H9 (cell line): Measurements from ENCODE around the gene NFASC. TPM values are rescaled to one million over a fixed set of nuclear protein-coding genes. Genes with fewer than 3 reads are reported as not detected.

Experiments used
- DNase-seq: peaks from one replicate; pipeline ENCODE4 v3.0.0-alpha.2; 2017
- H2AFZ ChIP-seq: one replicate; pipeline ENCODE4 v1.6.1; 2013; ENCODE audit warnings: mild to moderate bottlenecking, low read length, control low read depth, moderate library complexity
- H2AK5ac ChIP-seq: 2 replicates; pipeline ENCODE4 v1.6.1; 2013; ENCODE audit warnings: low read length, control low read depth, mixed read lengths; ENCODE audit not compliant: insufficient read length
- H2BK120ac ChIP-seq: one replicate; pipeline ENCODE4 v1.6.1; 2013; ENCODE audit warnings: low read depth, mild to moderate bottlenecking, low read length, control low read depth, inconsistent platforms; ENCODE audit not compliant: poor library complexity, severe bottlenecking
- H2BK12ac ChIP-seq: 2 replicates; pipeline ENCODE4 v1.6.1; 2013; ENCODE audit warnings: low read length, control low read depth, mixed read lengths, low read depth; ENCODE audit not compliant: insufficient read length
- H2BK15ac ChIP-seq: 2 replicates; pipeline ENCODE4 v1.6.1; 2013; ENCODE audit warnings: low read depth, low read length, control low read depth
- H2BK20ac ChIP-seq: one replicate; pipeline ENCODE4 v1.6.1; 2013; ENCODE audit warnings: low read depth, mild to moderate bottlenecking, low read length, control low read depth, inconsistent platforms; ENCODE audit not compliant: poor library complexity, severe bottlenecking
- H2BK5ac ChIP-seq: 2 replicates; pipeline ENCODE4 v1.6.1; 2013; ENCODE audit warnings: low read length, control low read depth, mixed read lengths; ENCODE audit not compliant: insufficient read length
- H3K14ac ChIP-seq: 2 replicates; pipeline ENCODE4 v1.6.1; 2013; ENCODE audit warnings: low read length, control low read depth; ENCODE audit not compliant: insufficient read depth
- H3K18ac ChIP-seq: 2 replicates; pipeline ENCODE4 v1.6.1; 2013; ENCODE audit warnings: low read depth, mild to moderate bottlenecking, mixed read lengths, low read length, control low read depth; ENCODE audit not compliant: insufficient read length
- H3K23ac ChIP-seq: 2 replicates; pipeline ENCODE4 v1.6.1; 2013; ENCODE audit warnings: low read length, control low read depth, mixed read lengths, low read depth; ENCODE audit not compliant: insufficient read length
- H3K23me2 ChIP-seq: 2 replicates; pipeline ENCODE4 v1.6.1; 2013; ENCODE audit warnings: low read depth, mild to moderate bottlenecking, mixed read lengths, low read length, control low read depth; ENCODE audit not compliant: insufficient read length, poor library complexity, severe bottlenecking
- H3K27ac ChIP-seq: 2 replicates; pipeline ENCODE4 v1.5.1; 2013; ENCODE audit warnings: low read length, control low read depth, mixed read lengths, low read depth; ENCODE audit not compliant: insufficient read length
- H3K27me3 ChIP-seq: 2 replicates; pipeline ENCODE4 v1.6.1; 2013; ENCODE audit warnings: low read length, control low read depth, inconsistent platforms; ENCODE audit not compliant: insufficient read depth
- H3K4ac ChIP-seq: 2 replicates; pipeline ENCODE4 v1.6.1; 2013; ENCODE audit warnings: low read depth, mild to moderate bottlenecking, control low read depth, inconsistent platforms, low read length, moderate library complexity
- H3K4me1 ChIP-seq: 2 replicates; pipeline ENCODE4 v1.6.1; 2013; ENCODE audit warnings: low read length, control low read depth, inconsistent platforms; ENCODE audit not compliant: insufficient read depth
- H3K4me2 ChIP-seq: 2 replicates; pipeline ENCODE4 v1.6.1; 2013; ENCODE audit warnings: low read length, control low read depth, mixed read lengths; ENCODE audit not compliant: insufficient read length, insufficient read depth
- H3K56ac ChIP-seq: 2 replicates; pipeline ENCODE4 v1.6.1; 2013; ENCODE audit warnings: low read depth, mild to moderate bottlenecking, mixed read lengths, low read length, control low read depth; ENCODE audit not compliant: insufficient read length
- H3K79me1 ChIP-seq: 2 replicates; pipeline ENCODE4 v1.6.1; 2013; ENCODE audit warnings: low read depth, mild to moderate bottlenecking, moderate library complexity, low read length, control low read depth, inconsistent platforms; ENCODE audit not compliant: insufficient read depth, poor library complexity, severe bottlenecking
- H3K79me2 ChIP-seq: 2 replicates; pipeline ENCODE4 v1.6.1; 2013; ENCODE audit warnings: low read length, control low read depth, inconsistent platforms; ENCODE audit not compliant: insufficient read depth
- H3K9ac ChIP-seq: 2 replicates; pipeline ENCODE4 v1.6.1; 2013; ENCODE audit warnings: low read length, control low read depth, mixed read lengths; ENCODE audit not compliant: insufficient read length; ENCODE audit errors: extremely low read depth
- H3K9me3 ChIP-seq: one replicate; pipeline ENCODE4 v1.6.1; 2013; ENCODE audit warnings: low read depth, low read length, inconsistent platforms; ENCODE audit not compliant: control insufficient read depth
- H3T11ph ChIP-seq: one replicate; pipeline ENCODE4 v1.6.1; 2013; ENCODE audit warnings: mild to moderate bottlenecking, low read length, control low read depth, inconsistent platforms
- H4K20me1 ChIP-seq: one replicate; pipeline ENCODE4 v1.6.1; 2013; ENCODE audit not compliant: control insufficient read depth, insufficient read length, insufficient read depth
- H4K5ac ChIP-seq: 2 replicates; pipeline ENCODE4 v1.6.1; 2013; ENCODE audit warnings: low read depth, mild to moderate bottlenecking, mixed read lengths, low read length, control low read depth; ENCODE audit not compliant: insufficient read length
- H4K8ac ChIP-seq: replicated peaks from 2 replicates; pipeline ENCODE4 v1.6.1; 2013; ENCODE audit warnings: low read length, control low read depth, mixed read lengths, low read depth; ENCODE audit not compliant: insufficient read length
- H4K91ac ChIP-seq: 2 replicates; pipeline ENCODE4 v1.6.1; 2013; ENCODE audit warnings: low read depth, mild to moderate bottlenecking, moderate library complexity, mixed read lengths, low read length, control low read depth; ENCODE audit not compliant: insufficient read length
- H3K27ac Mint-ChIP-seq, 3 experiments: 2 replicates in 2 of 3; 3 replicates in 1 of 3; pipeline ENCODE4 v1.8.0; 2020 to 2021; ENCODE audit warnings: mixed read lengths in 3 of 3, mild to moderate bottlenecking in 1 of 3, moderate library complexity in 1 of 3
- H3K27me3 Mint-ChIP-seq: 2 replicates; pipeline ENCODE4 v1.8.0; 2021; ENCODE audit warnings: low read depth, mild to moderate bottlenecking, moderate library complexity, mixed read lengths
- H3K36me3 Mint-ChIP-seq, 3 experiments: 2 replicates in 2 of 3; 3 replicates in 1 of 3; pipeline ENCODE4 v1.8.0; 2020 to 2021; ENCODE audit warnings: low read depth in 3 of 3, mixed read lengths in 3 of 3; ENCODE audit not compliant: insufficient read depth in 1 of 3
- H3K4me1 Mint-ChIP-seq, 2 experiments: 2 replicates each; pipeline ENCODE4 v1.8.0; 2020; ENCODE audit warnings: mixed read lengths in 2 of 2
- H3K4me3 Mint-ChIP-seq, 2 experiments: 2 replicates in 1 of 2; 3 replicates in 1 of 2; pipeline ENCODE4 v1.8.0; 2020 to 2021; ENCODE audit warnings: mild to moderate bottlenecking in 2 of 2, mixed read lengths in 2 of 2, moderate library complexity in 1 of 2
- H3K9me3 Mint-ChIP-seq, 2 experiments: 2 replicates in 1 of 2; 3 replicates in 1 of 2; pipeline ENCODE4 v1.8.0; 2020; ENCODE audit warnings: mild to moderate bottlenecking in 2 of 2, mixed read lengths in 2 of 2, moderate library complexity in 1 of 2
- WGBS: extraction: QIAGEN DNeasy Blood & Tissue Kit; methylation state at CpG from one replicate; pipeline ENCODE4 v1.1.7; 2013; ENCODE audit warnings: missing lambda C conversion rate, low lambda C conversion rate, mixed read lengths; ENCODE audit not compliant: insufficient read length; ENCODE audit errors: extremely low coverage; 5-methylcytosine and 5-hydroxymethylcytosine counted together
- total RNA-seq: library from RNA; stranded (reverse); gene quantifications from 2 replicates; pipeline ENCODE4 v1.2.1, GENCODE V29; 2021
- TF ChIP-seq, protein P1 (sequence below): fragments of 200-600 bp; sonication (generic); conservative IDR thresholded peaks from 3 replicates; pipeline ENCODE4 v1.8.0; 2021; ENCODE audit warnings: antibody characterized with exemption, mild to moderate bottlenecking

Gene NFASC
- total RNA-seq, 1 experiment from 2014 or later, result 5.0 TPM

DNA sequence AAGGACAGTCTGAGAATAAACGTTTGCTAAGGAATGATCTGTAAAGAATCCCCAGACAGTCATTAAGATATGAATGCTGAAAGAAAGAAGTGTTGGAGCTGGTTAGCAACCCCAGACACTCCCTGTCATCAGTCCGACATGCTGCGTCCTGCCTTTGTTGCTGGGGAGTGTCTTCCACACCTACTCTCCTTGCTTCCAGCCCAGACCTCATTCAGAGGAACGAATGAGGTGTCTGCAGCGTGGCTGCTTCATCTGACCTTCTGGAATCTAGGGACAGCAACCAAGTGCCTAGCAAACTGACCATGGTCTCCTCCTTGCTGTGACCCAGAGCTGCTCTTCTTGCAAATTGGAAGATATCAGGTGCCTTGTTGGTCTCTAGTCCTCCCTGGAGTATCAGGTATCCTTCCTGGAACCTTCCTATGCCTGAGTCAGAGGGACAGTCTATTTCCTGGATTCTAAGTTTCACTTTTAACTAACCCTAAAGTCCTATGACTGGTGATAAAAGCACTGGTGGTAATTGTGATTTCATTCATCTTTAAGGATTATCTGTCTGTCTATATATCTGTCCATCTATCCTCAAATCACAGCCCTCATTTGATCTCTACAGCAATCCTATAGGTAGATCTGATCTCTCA lies 45.3 kb downstream of the NFASC start:
- H2BK120ac ChIP-seq, result no peak overlapping the region
- H3K14ac ChIP-seq, result no peak overlapping the region
- H2AK5ac ChIP-seq, result no peak overlapping the region
- no peak overlapping the region for H4K5ac ChIP-seq
- no peak overlapping the region for H3K18ac ChIP-seq
- no peak overlapping the region for H3K27ac Mint-ChIP-seq
- H3K4me2 ChIP-seq, result no peak overlapping the region
- H2AFZ ChIP-seq, result no peak overlapping the region
- H3K56ac ChIP-seq, result no peak overlapping the region
- H3K79me1 ChIP-seq, result no peaks in the 10 kb centered on the region
- H3K27me3 ChIP-seq, result no peaks in the 10 kb centered on the region
- peaks cover 4 to 8% of the 10 kb centered on the region in 2 experiments; a peak in 4 of 5 replicates for H3K9me3 Mint-ChIP-seq
- TF ChIP-seq, protein P1, sequence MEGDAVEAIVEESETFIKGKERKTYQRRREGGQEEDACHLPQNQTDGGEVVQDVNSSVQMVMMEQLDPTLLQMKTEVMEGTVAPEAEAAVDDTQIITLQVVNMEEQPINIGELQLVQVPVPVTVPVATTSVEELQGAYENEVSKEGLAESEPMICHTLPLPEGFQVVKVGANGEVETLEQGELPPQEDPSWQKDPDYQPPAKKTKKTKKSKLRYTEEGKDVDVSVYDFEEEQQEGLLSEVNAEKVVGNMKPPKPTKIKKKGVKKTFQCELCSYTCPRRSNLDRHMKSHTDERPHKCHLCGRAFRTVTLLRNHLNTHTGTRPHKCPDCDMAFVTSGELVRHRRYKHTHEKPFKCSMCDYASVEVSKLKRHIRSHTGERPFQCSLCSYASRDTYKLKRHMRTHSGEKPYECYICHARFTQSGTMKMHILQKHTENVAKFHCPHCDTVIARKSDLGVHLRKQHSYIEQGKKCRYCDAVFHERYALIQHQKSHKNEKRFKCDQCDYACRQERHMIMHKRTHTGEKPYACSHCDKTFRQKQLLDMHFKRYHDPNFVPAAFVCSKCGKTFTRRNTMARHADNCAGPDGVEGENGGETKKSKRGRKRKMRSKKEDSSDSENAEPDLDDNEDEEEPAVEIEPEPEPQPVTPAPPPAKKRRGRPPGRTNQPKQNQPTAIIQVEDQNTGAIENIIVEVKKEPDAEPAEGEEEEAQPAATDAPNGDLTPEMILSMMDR, result no peak
- no peak overlapping the region for H3K9ac ChIP-seq
- no peak overlapping the region for H2BK15ac ChIP-seq
- no peaks in the 10 kb centered on the region; the same call in 1 of the 2 replicates for H3K27me3 Mint-ChIP-seq
- no peak overlapping the region for H2BK5ac ChIP-seq
- H3K36me3 Mint-ChIP-seq, result peaks cover 0 to 10% (median 2%) of the 10 kb centered on the region in 3 experiments; a peak in 5 of 7 replicates
- no peak overlapping the region for H3K23ac ChIP-seq
- H3K4me3 Mint-ChIP-seq, result no peak overlapping the region
- no peak overlapping the region for H4K91ac ChIP-seq
- no peak overlapping the region for H3T11ph ChIP-seq
- H3K9me3 ChIP-seq, result no peaks in the 10 kb centered on the region
- WGBS, result no CpG with 5 or more reads among the region's 5 CpGs
- H3K4me1 ChIP-seq, result peaks cover 3% of the 10 kb centered on the region; the same call in 1 of the 2 replicates
- no peak overlapping the region for H3K4ac ChIP-seq
- H4K20me1 ChIP-seq, result no peaks in the 10 kb centered on the region
- no peak overlapping the region for H2BK20ac ChIP-seq
- no peak overlapping the region for H2BK12ac ChIP-seq
- no peak overlapping the region for H4K8ac ChIP-seq
- no peak for DNase-seq
- no peaks in the 10 kb centered on the region for H3K79me2 ChIP-seq
- no peaks in the 10 kb centered on the region for H3K23me2 ChIP-seq
- no peak overlapping the region for H3K27ac ChIP-seq
- H3K4me1 Mint-ChIP-seq, result peaks cover 13 to 16% of the 10 kb centered on the region in 2 experiments
